Right lobe of liver (tissue), 6 donors: ENCODE data around the gene SPON1. TPM values are rescaled to one million over a fixed set of nuclear protein-coding genes. Genes with fewer than 3 reads are reported as not detected.
"Not testable (repeated sequence)": the region's sequence is repeated elsewhere in the genome, so short reads cannot be mapped to it uniquely, and the experiment has no call there.

Experiments
- ATAC-seq, 4 donors: fragments of 200-7000 bp; cut with Tn5 transposase; one replicate each; pipeline ENCODE4 v1.9.1; 2020; ENCODE audit warnings: mild to moderate bottlenecking in 4 of 4, moderate library complexity in 4 of 4
- DNase-seq, 3 donors: peaks; one replicate each; pipeline ENCODE4 v3.0.0-alpha.2; 2020
- H3K27ac ChIP-seq, 3 donors: fragments of 200-600 bp; one replicate each; pipeline ENCODE4 v1.8.0; 2022
- H3K27me3 ChIP-seq, 2 donors: fragments of 200-600 bp; one replicate each; pipeline ENCODE4 v1.8.0; 2022
- H3K36me3 ChIP-seq, 4 donors: fragments of 200-600 bp; sonication (generic) in 1 of 4; one replicate each; pipeline versions ENCODE4 v1.5.1 to v1.8.0; 2017 to 2022; ENCODE audit warnings: control low read depth in 1 of 4
- H3K4me1 ChIP-seq, 4 donors: fragments of 200-600 bp; sonication (generic) in 1 of 4; one replicate each; pipeline versions ENCODE4 v1.5.1 to v1.8.0; 2017 to 2022; ENCODE audit warnings: control low read depth in 1 of 4
- H3K4me3 ChIP-seq, 3 donors: fragments of 200-600 bp; one replicate each; pipeline ENCODE4 v1.8.0; 2022
- H3K9me3 ChIP-seq, 4 donors: fragments of 200-600 bp; sonication (generic) in 1 of 4; one replicate each; pipeline versions ENCODE4 v1.5.1 to v1.8.0; 2017 to 2022; ENCODE audit warnings: control low read depth in 1 of 4
- CTCF ChIP-seq, 4 donors: fragments of 200-600 bp in 3 of 4; fragments of 450-650 bp in 1 of 4; IDR thresholded peaks; one replicate each; pipeline versions ENCODE4 v1.5.1 to v1.8.0; 2016 to 2022; ENCODE audit warnings: antibody characterized with exemption in 4 of 4, mild to moderate bottlenecking in 2 of 4
- POLR2A ChIP-seq: fragments of 450-650 bp; IDR thresholded peaks from one replicate; pipeline ENCODE4 v1.6.1; 2017; ENCODE audit warnings: antibody characterized with exemption, mild to moderate bottlenecking
- WGBS: methylation state at CpG from one replicate; pipeline ENCODE4 v1.1.6; 2018; ENCODE audit warnings: low coverage, low lambda C conversion rate; ENCODE audit not compliant: insufficient coverage; ENCODE audit errors: missing lambda C conversion rate; 5-methylcytosine and 5-hydroxymethylcytosine counted together
- intact Hi-C, 2 donors: fragments of 100-400 bp; cut with DNase I; formaldehyde crosslinking; loops; one replicate each; pipeline versions ENCODE4 v1.11.2 to v1.14.1; 2022
- total RNA-seq, 6 experiments: library from RNA; depleted of rRNA in 2 of 6; stranded (reverse); fragments of >200 nt in 2 of 6; fragmentation: NEBNext Ultra II Directional in 3 of 6; extraction: Animal tissue kit (Norgen Biotek cat#: 25700) in 3 of 6; gene quantifications; one replicate each; pipeline versions ENCODE4 v1.1.0 to v1.2.4, GENCODE V29; 2016 to 2023
- donor health status: DM: no; HTN: yes; CAD: no.
- donor health status: DM: no; HTN: no; CAD: no.
- donor health status: DM: no; HTN: no; CAD: no.
- donor health status: DM: no; HTN: yes; CAD: no.
- donor health status: DM: no; HTN: yes; CAD: no.

SPON1 gene
- total RNA-seq, 6 experiments from 2014 or later: 0.51 to 2.4 (median 1.6) TPM

- no peaks in the 10 kb centered on the region for H3K9me3 ChIP-seq
- 39% methylated on average over 4 of the region's 4 CpGs for WGBS
- no peaks in the 10 kb centered on the region for H3K4me1 ChIP-seq
- intact Hi-C loops: no loop called here
- TF ChIP-seq CTCF (IDR thresholded peaks at IDR 0.05): no peak
- TF ChIP-seq POLR2A: no peak
- no peaks in the 10 kb centered on the region for H3K36me3 ChIP-seq
- ATAC-seq (no peak), DNase-seq (no peak)
- no peaks in the 10 kb centered on the region for H3K27me3 ChIP-seq
- no peak overlapping the region for H3K27ac ChIP-seq
- H3K4me3 ChIP-seq: no peak overlapping the region
These were observed 66.9 kb downstream of the SPON1 start for GRCh38 chr11:14029440-14029839.

GRCh38 chr11:14029971-14030920 is 67.7 kb downstream of the SPON1 start:
- WGBS: 20% methylated on average over 12 of the region's 13 CpGs
- ATAC-seq (peak; percentile 93 to 98 (median 94)), DNase-seq (peak; percentile 72 to 84 (median 73))
- no peaks in the 10 kb centered on the region for H3K27me3 ChIP-seq
- H3K27ac ChIP-seq: no peak overlapping the region
- H3K36me3 ChIP-seq: no peaks in the 10 kb centered on the region
- H3K9me3 ChIP-seq: no peaks in the 10 kb centered on the region
- no peaks in the 10 kb centered on the region for H3K4me1 ChIP-seq
- intact Hi-C loops: no loop called here
- H3K4me3 ChIP-seq: no peak overlapping the region
- TF ChIP-seq CTCF (IDR thresholded peaks at IDR 0.05): no peak
- no peak for TF ChIP-seq POLR2A

DNA sequence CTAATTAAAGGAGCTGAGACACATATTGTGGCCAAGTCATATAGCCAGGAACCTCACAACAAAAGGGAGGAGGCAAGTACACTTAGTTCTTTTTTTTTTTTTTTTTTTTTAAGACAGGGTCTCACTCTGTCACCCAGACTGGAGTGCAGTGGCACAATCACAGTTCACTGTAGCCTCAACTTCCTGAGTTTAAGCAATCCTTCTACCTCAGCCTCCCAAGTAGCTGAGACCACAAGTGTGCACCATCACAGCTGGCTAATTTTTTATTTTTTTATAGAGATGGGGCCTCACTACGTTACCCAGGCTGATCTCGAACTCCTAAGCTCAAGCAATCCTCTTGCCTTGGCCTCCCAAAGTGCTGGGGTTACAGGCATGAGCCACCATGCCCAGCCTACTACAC is 73.0 kb downstream of the SPON1 start:
- H3K27me3 ChIP-seq, ATAC-seq, H3K27ac ChIP-seq, H3K4me1 ChIP-seq, DNase-seq, H3K9me3 ChIP-seq, H3K4me3 ChIP-seq, intact Hi-C loops, H3K36me3 ChIP-seq: not testable (repeated sequence)
- WGBS: 68% methylated on average over 2 of the region's 2 CpGs

DNA sequence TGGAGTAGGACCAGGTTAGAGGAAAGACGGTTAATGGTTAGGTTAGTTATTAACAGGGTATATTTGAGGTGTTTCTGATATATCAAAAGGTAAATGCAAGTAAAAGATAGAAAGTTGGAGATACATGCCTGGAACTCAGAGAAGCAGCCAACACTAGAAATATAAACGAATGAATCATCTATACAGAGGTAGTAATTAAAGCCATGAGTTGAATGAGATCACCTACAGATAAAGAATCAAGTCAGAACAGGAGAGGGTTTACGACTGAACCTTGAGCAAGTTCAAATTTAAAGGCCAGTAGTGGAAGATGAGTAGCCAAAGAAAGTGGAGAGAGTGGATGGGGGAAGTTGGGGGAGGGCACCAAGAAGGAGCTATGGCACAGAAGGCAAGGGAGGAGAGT is 73.9 kb downstream of the SPON1 start:
- Histone ChIP-seq H3K27me3 (no peaks in the 10 kb centered on the region), H3K4me1 (no peaks in the 10 kb centered on the region), H3K27ac (no peak overlapping the region), H3K9me3 (no peaks in the 10 kb centered on the region), H3K4me3 (no peak overlapping the region), H3K36me3 (no peaks in the 10 kb centered on the region)
- WGBS: 55% methylated on average over 3 of the region's 3 CpGs
- intact Hi-C loops: no loop called here
- ATAC-seq (no peak), DNase-seq (no peak)
- no peak for TF ChIP-seq CTCF (IDR thresholded peaks at IDR 0.05)
- TF ChIP-seq POLR2A: no peak

DNA sequence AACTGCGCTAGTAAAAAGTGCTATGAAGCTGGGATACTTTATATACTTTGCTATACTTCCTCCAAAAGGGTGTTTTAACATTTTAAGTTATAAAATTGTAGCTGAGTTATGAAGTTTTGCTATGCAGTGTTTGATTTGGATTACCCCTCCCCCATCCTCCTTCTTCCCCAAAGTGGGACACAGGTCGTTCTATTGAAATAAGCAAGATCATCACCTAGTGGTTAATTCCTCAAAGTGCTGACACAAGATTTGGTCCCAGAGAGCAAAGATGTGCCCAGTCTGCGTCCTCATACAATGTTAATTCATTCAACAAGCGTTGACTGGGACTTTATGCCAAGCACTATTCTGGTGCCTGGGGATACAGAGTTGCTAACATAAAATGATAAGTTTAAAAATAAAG is 78.5 kb downstream of the SPON1 start:
- ATAC-seq (peak in 1 of 4 donors; percentile 30), DNase-seq (no peak)
- no peaks in the 10 kb centered on the region for H3K27me3 ChIP-seq
- no peak overlapping the region for H3K4me3 ChIP-seq
- H3K4me1 ChIP-seq: no peaks in the 10 kb centered on the region
- intact Hi-C loops: no loop called here
- 47% methylated on average over 4 of the region's 4 CpGs for WGBS
- no peak overlapping the region for H3K27ac ChIP-seq
- TF ChIP-seq POLR2A (no peak), CTCF (IDR thresholded peaks at IDR 0.05) (peak in 1 of 4 donors; percentile 27)
- H3K9me3 ChIP-seq: no peaks in the 10 kb centered on the region
- H3K36me3 ChIP-seq: no peaks in the 10 kb centered on the region
